Lower leg skin (tissue), 3 donors: ENCODE data around the gene SFSWAP.

Experiments used
- POLR2A ChIP-seq, 2 donors: fragments of 450-650 bp; IDR thresholded peaks; one replicate each; pipeline ENCODE4 v1.6.1; 2016 to 2017; ENCODE audit warnings: antibody characterized with exemption in 2 of 2, mild to moderate bottlenecking in 1 of 2, moderate library complexity in 1 of 2
- TF ChIP-seq, protein P1 (sequence below), 3 donors: fragments of 450-650 bp; IDR thresholded peaks; one replicate each; pipeline ENCODE4 v1.5.1; 2016; ENCODE audit warnings: antibody characterized with exemption in 3 of 3, mild to moderate bottlenecking in 3 of 3, moderate library complexity in 2 of 3

GRCh38 chr12:131836714-131837397, 126.0 kb downstream of the SFSWAP start:
- TF ChIP-seq, protein P1, sequence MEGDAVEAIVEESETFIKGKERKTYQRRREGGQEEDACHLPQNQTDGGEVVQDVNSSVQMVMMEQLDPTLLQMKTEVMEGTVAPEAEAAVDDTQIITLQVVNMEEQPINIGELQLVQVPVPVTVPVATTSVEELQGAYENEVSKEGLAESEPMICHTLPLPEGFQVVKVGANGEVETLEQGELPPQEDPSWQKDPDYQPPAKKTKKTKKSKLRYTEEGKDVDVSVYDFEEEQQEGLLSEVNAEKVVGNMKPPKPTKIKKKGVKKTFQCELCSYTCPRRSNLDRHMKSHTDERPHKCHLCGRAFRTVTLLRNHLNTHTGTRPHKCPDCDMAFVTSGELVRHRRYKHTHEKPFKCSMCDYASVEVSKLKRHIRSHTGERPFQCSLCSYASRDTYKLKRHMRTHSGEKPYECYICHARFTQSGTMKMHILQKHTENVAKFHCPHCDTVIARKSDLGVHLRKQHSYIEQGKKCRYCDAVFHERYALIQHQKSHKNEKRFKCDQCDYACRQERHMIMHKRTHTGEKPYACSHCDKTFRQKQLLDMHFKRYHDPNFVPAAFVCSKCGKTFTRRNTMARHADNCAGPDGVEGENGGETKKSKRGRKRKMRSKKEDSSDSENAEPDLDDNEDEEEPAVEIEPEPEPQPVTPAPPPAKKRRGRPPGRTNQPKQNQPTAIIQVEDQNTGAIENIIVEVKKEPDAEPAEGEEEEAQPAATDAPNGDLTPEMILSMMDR (IDR thresholded peaks at IDR 0.05) = no peak
- no peak for TF ChIP-seq POLR2A (IDR thresholded peaks at IDR 0.05)
